NCI-H2196 (cell line): ENCODE results near the gene ARVCF.

Source experiments
- DNase-seq: peaks from one replicate; lab custom pipeline; 2025; ENCODE audit not compliant: unreplicated experiment; lab: John Stamatoyannopoulos, UW

The ARVCF gene

GRCh38 chr22:20031732-20032406 lies 15.2 kb upstream of the ARVCF start:
- DNase-seq: no peak

GRCh38 chr22:20029550-20030225 lies 13.1 kb upstream of the ARVCF start:
- DNase-seq: no peak

GRCh38 chr22:20028855-20029549 lies 12.4 kb upstream of the ARVCF start:
- no peak for DNase-seq

- no peak for DNase-seq
These were observed 11.6 kb upstream of the ARVCF start for GRCh38 chr22:20027966-20028854.

GRCh38 chr22:20026996-20027601 lies 10.5 kb upstream of the ARVCF start:
- no peak for DNase-seq

- DNase-seq: no peak
These were observed 9.7 kb upstream of the ARVCF start for GRCh38 chr22:20026204-20026908.

GRCh38 chr22:20025401-20026203 lies 9.0 kb upstream of the ARVCF start:
- no peak for DNase-seq

- no peak for DNase-seq
These were observed 8.2 kb upstream of the ARVCF start for GRCh38 chr22:20024650-20025397.

- DNase-seq: no peak
These were observed 7.6 kb upstream of the ARVCF start for GRCh38 chr22:20024225-20024624.

- no peak for DNase-seq
These were observed 6.5 kb upstream of the ARVCF start for GRCh38 chr22:20022978-20023613.

GRCh38 chr22:20022231-20022977 lies 5.8 kb upstream of the ARVCF start:
- no peak for DNase-seq

- no peak for DNase-seq
These were observed 4.9 kb upstream of the ARVCF start for GRCh38 chr22:20021196-20022181.

- DNase-seq: peak; percentile 87
These were observed 4.0 kb upstream of the ARVCF start, which contains the start of gene TANGO2 for GRCh38 chr22:20020533-20021195. Gene TANGO2, plus strand, starts transcription at chr22:20021110. Its CDS starts 15,689 bp downstream, at chr22:20036799.

- no peak for DNase-seq
These were observed 3.3 kb upstream of the ARVCF start for GRCh38 chr22:20019661-20020532.

GRCh38 chr22:20018001-20018400 lies 1.4 kb upstream of the ARVCF start:
- DNase-seq: no peak
